HUES6 (cell line): ENCODE measurements around the gene AANAT.

Experiments
- H3K27ac ChIP-seq: 2 replicates; pipeline ENCODE4 v1.7.0; 2013; ENCODE audit warnings: low read depth, mild to moderate bottlenecking, low read length, inconsistent platforms
- H3K27me3 ChIP-seq: 2 replicates; pipeline ENCODE4 v1.6.1; 2013; ENCODE audit warnings: low read length; ENCODE audit not compliant: control insufficient read depth, insufficient read depth
- H3K36me3 ChIP-seq: 2 replicates; pipeline ENCODE4 v1.6.1; 2013; ENCODE audit warnings: low read length; ENCODE audit not compliant: control insufficient read depth, insufficient read depth
- H3K4me1 ChIP-seq: 2 replicates; pipeline ENCODE4 v1.6.1; 2013; ENCODE audit warnings: low read length; ENCODE audit not compliant: control insufficient read depth, insufficient read depth
- H3K4me3 ChIP-seq: 2 replicates; pipeline ENCODE4 v1.5.1; 2013; ENCODE audit warnings: low read depth, low read length
- H3K9ac ChIP-seq: one replicate; pipeline ENCODE4 v1.6.1; 2013; ENCODE audit warnings: mild to moderate bottlenecking, low read length
- H3K9me3 ChIP-seq: 2 replicates; pipeline ENCODE4 v1.6.1; 2013; ENCODE audit warnings: low read depth, low read length; ENCODE audit not compliant: control insufficient read depth, insufficient read depth

AANAT gene

DNA sequence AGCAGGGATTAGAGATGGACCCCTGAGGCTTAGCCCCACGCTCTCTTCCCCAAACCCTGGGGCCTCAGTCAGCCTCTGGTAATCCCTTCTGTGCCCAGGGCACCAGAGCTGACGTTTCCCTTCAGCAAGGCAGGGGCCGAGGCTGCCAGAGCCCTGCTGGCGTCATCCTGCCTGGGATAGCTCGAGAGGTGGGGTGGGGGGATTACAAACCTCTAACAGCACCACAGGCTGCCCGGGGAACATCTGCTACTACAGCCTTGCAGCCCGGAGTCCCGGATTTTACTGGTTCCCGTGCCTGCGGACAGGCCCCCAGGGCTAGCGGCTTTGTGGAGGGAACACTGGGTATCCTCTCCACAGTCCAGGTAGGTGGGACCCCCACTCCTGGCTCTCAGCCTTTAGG lies at the start of gene AANAT:
Gene AANAT, plus strand, starts transcription at position 238 of the 400 bp plus-strand sequence. CDS start 1,144 bp downstream, outside the sequence.
- Histone ChIP-seq H3K9me3 (no peaks in the 10 kb centered on the region), H3K27me3 (no peaks in the 10 kb centered on the region), H3K36me3 (peaks cover 16% of the 10 kb centered on the region), H3K4me3 (no peak within 1 kb of the TSS), H3K9ac (no peak within 1 kb of the TSS), H3K4me1 (peaks cover 7% of the 10 kb centered on the region), H3K27ac (no peak within 1 kb of the TSS)

DNA sequence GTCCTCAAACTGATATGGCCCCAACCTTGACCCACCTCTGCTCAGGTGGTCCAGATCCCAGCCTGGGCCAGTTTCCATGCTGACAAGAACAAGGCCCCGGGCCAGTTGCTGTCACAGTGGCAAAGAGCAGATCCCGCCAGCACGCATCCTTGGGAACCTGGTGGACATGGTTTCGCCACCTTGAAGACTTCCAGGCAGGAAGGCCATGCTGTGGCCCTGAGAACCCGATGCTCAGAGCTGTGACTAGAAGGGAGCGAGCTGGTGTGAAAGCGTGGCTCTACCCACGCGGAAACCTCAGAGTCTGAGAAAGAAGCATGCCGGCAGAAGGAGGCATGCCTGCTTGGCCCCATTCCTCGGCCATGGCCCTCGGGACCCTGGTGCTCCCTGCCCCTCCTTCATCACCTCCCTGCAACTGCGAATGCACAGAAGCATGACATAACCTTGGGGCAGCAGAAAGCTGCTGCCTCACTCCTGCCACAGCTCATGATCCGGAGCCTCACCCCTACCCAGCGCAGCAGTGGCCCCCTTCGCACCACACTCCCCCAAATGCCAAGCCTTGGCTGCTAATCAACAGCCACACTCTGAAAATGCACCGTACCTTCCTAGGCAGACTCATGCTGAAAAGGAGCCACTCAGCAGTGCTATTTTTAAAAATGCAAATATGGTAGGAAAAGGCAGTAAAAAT lies 47.7 kb upstream of the AANAT start:
- no peaks in the 10 kb centered on the region for H3K9me3 ChIP-seq
- no peak overlapping the region; the same call in 1 of the 2 replicates for H3K27ac ChIP-seq
- no peaks in the 10 kb centered on the region for H3K27me3 ChIP-seq
- H3K4me3 ChIP-seq = no peak overlapping the region
- peaks cover 9% of the 10 kb centered on the region for H3K36me3 ChIP-seq
- no peak overlapping the region for H3K9ac ChIP-seq
- H3K4me1 ChIP-seq = peaks cover 19% of the 10 kb centered on the region

DNA sequence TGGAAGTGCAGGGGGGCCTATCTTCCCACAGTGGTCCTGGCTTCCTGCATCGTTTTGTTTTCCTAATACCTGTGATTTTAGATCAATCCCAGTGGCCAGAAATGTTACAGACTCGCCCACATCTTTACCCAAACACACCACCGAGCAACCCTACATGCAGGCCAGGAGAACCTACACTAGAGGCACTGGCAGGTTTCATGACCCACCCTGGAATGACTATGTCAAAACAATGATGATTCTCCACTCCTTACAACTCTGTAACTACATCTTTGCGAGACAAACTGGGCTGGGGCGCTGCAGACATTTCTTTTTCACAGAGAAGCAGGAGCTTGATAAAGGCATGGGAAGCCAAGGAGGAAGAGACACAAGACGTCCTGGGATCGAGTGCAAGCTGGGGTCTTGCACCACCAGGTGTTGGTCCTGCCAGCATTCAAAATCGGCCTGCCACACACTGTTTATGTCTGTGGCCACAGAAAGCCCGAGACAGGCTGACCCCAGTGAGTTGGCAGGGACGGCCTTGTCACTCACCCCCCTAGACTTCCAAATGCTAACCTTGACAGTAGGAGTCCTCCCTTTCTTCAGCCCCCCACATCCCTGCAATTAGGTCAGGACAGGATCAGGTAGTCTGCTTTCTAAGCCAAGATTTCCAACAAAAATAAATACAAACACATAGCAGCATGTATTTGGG lies 46.9 kb upstream of the AANAT start:
- Histone ChIP-seq H3K4me3 (no peak overlapping the region), H3K9me3 (no peaks in the 10 kb centered on the region), H3K27ac (no peak overlapping the region), H3K4me1 (peaks cover 13% of the 10 kb centered on the region), H3K9ac (no peak overlapping the region), H3K36me3 (peaks cover 9% of the 10 kb centered on the region), H3K27me3 (no peaks in the 10 kb centered on the region)

DNA sequence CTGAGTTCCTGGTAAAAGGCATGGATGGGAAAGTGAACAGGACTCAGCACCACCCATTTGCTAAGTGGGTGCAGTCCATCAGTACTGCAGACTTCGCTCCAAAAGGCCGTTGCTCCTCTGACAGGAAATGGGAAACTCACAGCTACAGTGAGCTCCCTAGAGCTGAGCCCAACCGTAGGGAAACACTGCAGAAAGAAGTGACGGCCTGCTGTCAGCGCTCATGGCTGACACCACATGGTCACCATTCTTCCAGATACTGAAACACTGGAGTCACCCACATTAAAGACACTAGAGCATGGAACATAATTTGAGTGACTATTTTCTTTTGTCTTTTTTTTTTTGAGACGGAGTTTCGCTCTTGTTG lies 46.4 kb upstream of the AANAT start:
- no peak overlapping the region for H3K4me3 ChIP-seq
- H3K9me3 ChIP-seq = no peaks in the 10 kb centered on the region
- H3K36me3 ChIP-seq = peaks cover 9% of the 10 kb centered on the region
- H3K27ac ChIP-seq = no peak overlapping the region
- peaks cover 13% of the 10 kb centered on the region for H3K4me1 ChIP-seq
- no peak overlapping the region for H3K9ac ChIP-seq
- no peaks in the 10 kb centered on the region for H3K27me3 ChIP-seq

DNA sequence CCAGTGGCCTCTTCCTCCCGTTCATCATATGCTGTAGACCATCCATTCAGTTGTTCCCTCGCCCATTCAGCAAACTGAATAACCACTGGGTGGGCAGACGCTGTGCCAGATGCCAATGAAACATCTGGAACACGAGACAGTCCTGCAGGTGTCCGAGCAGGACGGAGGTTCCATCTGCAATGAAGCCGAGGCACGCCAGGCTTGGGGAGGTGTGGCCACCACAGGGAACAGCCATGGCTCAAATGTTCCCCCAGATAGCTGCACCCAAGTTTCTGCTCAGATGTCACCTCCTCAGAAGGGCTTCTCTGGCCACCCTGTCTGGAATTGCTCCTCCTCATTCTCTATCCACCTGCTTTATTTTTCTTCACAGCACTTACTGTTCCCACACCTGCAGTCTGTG lies 45.0 kb upstream of the AANAT start:
- peaks cover 13% of the 10 kb centered on the region for H3K4me1 ChIP-seq
- H3K27ac ChIP-seq = no peak overlapping the region
- no peak overlapping the region for H3K9ac ChIP-seq
- H3K4me3 ChIP-seq = no peak overlapping the region
- peaks cover 8% of the 10 kb centered on the region for H3K36me3 ChIP-seq
- H3K9me3 ChIP-seq = no peaks in the 10 kb centered on the region
- H3K27me3 ChIP-seq = no peaks in the 10 kb centered on the region

DNA sequence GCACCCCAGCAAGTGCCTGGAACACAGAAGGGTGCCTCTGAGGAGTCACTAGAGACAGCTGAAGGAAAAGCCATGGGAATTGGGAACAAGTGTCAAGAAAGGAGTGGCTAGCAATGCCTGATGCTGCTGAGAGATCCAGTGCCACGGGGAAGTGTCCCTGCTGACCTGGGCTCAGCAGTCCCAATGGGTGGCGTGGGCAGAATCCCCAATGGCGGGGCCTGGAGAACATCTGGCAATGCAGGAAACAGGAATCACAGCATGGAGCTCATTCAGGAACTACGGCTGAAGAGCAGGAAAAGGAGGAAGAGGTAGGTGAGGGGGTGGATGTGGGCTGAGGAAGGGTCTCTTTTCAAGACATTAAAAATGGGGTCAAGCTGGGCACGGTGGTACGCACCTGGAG lies 44.5 kb upstream of the AANAT start:
- H3K27me3 ChIP-seq = no peaks in the 10 kb centered on the region
- H3K27ac ChIP-seq = no peak overlapping the region
- peaks cover 13% of the 10 kb centered on the region for H3K4me1 ChIP-seq
- H3K36me3 ChIP-seq = peaks cover 4% of the 10 kb centered on the region
- no peak overlapping the region for H3K4me3 ChIP-seq
- H3K9me3 ChIP-seq = no peaks in the 10 kb centered on the region
- H3K9ac ChIP-seq = no peak overlapping the region

DNA sequence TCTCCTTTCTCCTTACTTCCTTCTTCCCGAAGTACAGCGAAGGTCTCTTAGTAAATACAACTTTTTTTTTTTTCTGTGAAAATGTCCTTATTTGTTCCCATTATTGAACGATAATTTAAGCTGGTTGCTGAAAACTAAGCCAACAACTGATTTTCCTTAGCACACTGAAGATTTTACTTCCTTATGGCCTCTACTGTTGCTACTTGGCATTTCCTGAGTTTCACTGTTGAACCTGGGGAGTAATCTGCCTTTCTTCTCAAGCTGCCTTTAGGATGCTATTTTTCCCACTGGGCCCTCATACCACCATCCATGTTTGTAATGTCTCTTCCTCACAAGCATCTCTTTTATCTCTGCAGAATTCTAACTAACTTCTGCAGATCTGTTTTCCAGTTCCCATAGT lies 40.5 kb upstream of the AANAT start:
- no peaks in the 10 kb centered on the region for H3K27me3 ChIP-seq
- no peak overlapping the region for H3K27ac ChIP-seq
- no peaks in the 10 kb centered on the region for H3K9me3 ChIP-seq
- no peak overlapping the region for H3K9ac ChIP-seq
- peaks cover 5% of the 10 kb centered on the region; the same call in 1 of the 2 replicates for H3K36me3 ChIP-seq
- peaks cover 13% of the 10 kb centered on the region for H3K4me1 ChIP-seq
- H3K4me3 ChIP-seq = no peak overlapping the region

DNA sequence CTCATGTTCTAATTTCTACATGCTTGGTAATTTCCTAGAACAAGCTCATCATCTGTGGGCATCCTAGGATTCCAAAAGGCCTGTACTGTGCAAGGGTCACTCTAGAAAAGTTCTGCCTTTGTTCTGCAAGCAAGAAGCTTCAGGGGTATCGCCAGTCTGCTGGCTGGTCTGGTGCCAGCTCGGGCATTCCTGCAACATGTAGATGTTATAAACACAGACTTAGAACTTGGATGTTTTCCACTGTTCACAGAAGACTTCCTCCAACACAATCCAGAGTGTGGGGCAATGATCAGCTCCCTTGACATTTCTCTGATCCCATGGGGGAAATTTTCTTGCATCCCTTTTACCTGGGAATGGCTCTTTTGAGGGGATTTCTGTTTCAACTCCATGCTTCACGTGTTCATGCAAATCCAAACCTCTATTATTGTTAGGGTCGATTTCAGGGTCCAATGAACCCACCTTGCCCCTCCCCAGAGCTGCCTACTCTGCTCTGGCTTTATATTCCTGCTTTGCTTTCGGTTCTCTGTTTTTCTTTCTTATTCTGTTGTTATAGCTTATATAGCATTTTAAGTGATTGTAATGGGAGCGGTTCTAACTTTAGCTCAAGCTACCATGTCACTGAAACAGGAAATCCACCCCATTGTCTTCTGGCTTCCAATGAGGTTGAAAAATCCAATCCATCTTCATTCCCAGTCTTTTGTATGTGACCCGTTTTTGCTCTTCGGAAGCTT lies 39.7 kb upstream of the AANAT start:
- no peak overlapping the region for H3K4me3 ChIP-seq
- no peak overlapping the region for H3K27ac ChIP-seq
- no peaks in the 10 kb centered on the region for H3K27me3 ChIP-seq
- H3K36me3 ChIP-seq = peaks cover 3% of the 10 kb centered on the region; the same call in 1 of the 2 replicates
- H3K9me3 ChIP-seq = no peaks in the 10 kb centered on the region
- H3K4me1 ChIP-seq = peaks cover 19% of the 10 kb centered on the region
- H3K9ac ChIP-seq = no peak overlapping the region

DNA sequence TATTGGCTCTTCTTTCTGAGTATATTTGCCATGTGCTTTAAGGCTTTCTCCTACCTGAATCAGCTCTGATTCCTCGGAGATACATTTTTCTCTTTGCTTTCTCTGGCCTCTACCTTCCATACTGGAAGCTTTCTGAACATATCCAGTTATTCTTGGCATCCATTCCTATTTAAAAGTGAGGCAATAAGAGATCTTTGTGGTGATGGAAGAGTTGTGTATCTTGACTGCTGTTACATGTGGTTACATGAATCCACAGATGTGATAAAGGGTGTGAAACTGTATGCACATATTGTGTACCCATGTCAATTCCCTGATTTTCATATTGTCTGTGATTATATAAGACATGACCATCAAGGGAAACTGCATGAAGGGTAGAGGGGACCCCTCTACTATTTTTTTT lies 38.9 kb upstream of the AANAT start:
- H3K9ac ChIP-seq = no peak overlapping the region
- H3K27me3 ChIP-seq = no peaks in the 10 kb centered on the region
- peaks cover 19% of the 10 kb centered on the region for H3K4me1 ChIP-seq
- peaks cover 3% of the 10 kb centered on the region; the same call in 1 of the 2 replicates for H3K36me3 ChIP-seq
- H3K9me3 ChIP-seq = no peaks in the 10 kb centered on the region
- no peak overlapping the region for H3K27ac ChIP-seq
- H3K4me3 ChIP-seq = no peak overlapping the region

DNA sequence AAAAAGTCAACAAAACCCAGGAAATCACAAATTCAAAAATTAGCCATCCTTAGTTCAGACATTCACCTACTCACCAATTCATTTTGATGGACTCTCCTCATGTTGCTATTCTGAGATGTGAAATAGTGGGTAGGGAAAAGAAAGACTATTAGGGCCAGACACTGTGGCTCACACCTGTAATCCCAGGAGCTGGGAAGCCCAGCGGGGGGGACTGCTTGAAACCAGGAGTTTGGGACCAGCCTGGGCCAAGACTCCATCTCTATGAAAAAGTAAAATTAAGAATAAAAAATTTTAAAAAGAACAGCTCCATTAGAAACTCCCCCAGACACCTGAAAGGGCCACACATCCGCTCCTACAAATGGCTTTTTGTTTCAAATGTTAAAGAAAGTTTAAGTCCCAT lies 35.9 kb upstream of the AANAT start:
- peaks cover 8% of the 10 kb centered on the region; the same call in 1 of the 2 replicates for H3K36me3 ChIP-seq
- no peaks in the 10 kb centered on the region for H3K27me3 ChIP-seq
- H3K9ac ChIP-seq = no peak overlapping the region
- peaks cover 23% of the 10 kb centered on the region for H3K4me1 ChIP-seq
- no peaks in the 10 kb centered on the region for H3K9me3 ChIP-seq
- H3K4me3 ChIP-seq = no peak overlapping the region
- H3K27ac ChIP-seq = no peak overlapping the region

DNA sequence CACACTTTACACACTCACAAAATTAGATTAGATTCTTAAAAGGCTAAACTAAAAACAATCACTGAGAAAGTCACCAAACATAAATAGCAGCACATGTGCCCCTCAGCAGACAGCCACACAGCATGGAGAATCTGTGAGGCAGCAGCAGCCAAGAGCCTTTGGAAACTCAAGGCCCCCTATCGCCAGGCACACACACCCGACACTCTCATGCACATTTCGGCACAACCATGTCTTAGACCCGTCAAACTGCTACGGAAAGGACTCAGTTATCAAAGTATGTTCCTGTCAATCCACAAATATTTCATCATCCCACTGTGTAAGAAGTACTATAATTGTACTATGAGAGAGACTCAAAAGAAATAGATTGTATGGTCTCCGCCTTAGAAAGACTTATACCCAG lies 35.4 kb upstream of the AANAT start:
- Histone ChIP-seq H3K9me3 (no peaks in the 10 kb centered on the region), H3K27me3 (no peaks in the 10 kb centered on the region), H3K9ac (no peak overlapping the region), H3K4me3 (no peak overlapping the region), H3K36me3 (peaks cover 8% of the 10 kb centered on the region; the same call in 1 of the 2 replicates), H3K27ac (no peak overlapping the region), H3K4me1 (peaks cover 23% of the 10 kb centered on the region)
